Heart right ventricle (tissue), 16 donors: Measurements from ENCODE around the gene PTPN4. TPM values are rescaled to one million over a fixed set of nuclear protein-coding genes. Genes with fewer than 3 reads are reported as not detected.
A peak's percentile ranks its signal among the peaks of the same experiment; 100 is the strongest.

Experiments used
- ATAC-seq, 8 donors: fragments of 200-7000 bp; cut with Tn5 transposase; one replicate each; pipeline ENCODE4 v1.9.1; 2020; ENCODE audit warnings: mild to moderate bottlenecking in 8 of 8, moderate library complexity in 8 of 8, moderate number of reproducible peaks in 1 of 8
- DNase-seq, 2 donors: peaks; one replicate each; pipeline ENCODE4 v3.0.0-alpha.2; 2020
- H3K27ac ChIP-seq, 10 donors: fragments of 200-600 bp; sonication (generic) in 2 of 10; one replicate each; pipeline versions ENCODE4 v1.5.0 to v1.8.0; 2020 to 2022; ENCODE audit warnings: mild to moderate bottlenecking in 3 of 10
- H3K27me3 ChIP-seq, 7 donors: fragments of 200-600 bp; one replicate each; pipeline ENCODE4 v1.8.0; 2021 to 2022; ENCODE audit warnings: mild to moderate bottlenecking in 2 of 7
- H3K36me3 ChIP-seq, 9 donors: fragments of 200-600 bp; sonication (generic) in 1 of 9; one replicate each; pipeline versions ENCODE4 v1.5.0 to v1.8.0; 2020 to 2022; ENCODE audit warnings: mild to moderate bottlenecking in 2 of 9
- H3K4me1 ChIP-seq, 9 donors: fragments of 200-600 bp; sonication (generic) in 1 of 9; one replicate each; pipeline versions ENCODE4 v1.5.0 to v1.8.0; 2020 to 2022; ENCODE audit warnings: mild to moderate bottlenecking in 4 of 9
- H3K4me3 ChIP-seq, 10 donors: fragments of 200-600 bp; sonication (generic) in 2 of 10; one replicate each; pipeline versions ENCODE4 v1.5.0 to v1.8.0; 2020 to 2022; ENCODE audit warnings: mild to moderate bottlenecking in 7 of 10, moderate library complexity in 2 of 10
- H3K9me3 ChIP-seq, 11 donors: fragments of 200-600 bp in 10 of 11; sonication (generic) in 2 of 11; one replicate each; pipeline versions ENCODE4 v1.5.0 to v1.8.0; 2013 to 2022; ENCODE audit warnings: mild to moderate bottlenecking in 2 of 11, control low read depth in 1 of 11, moderate library complexity in 1 of 11
- CTCF ChIP-seq, 9 donors: fragments of 200-600 bp; sonication (generic) in 2 of 9; IDR thresholded peaks; one replicate each; pipeline versions ENCODE4 v1.5.0 to v1.8.0; 2021 to 2022; ENCODE audit warnings: antibody characterized with exemption in 9 of 9, mild to moderate bottlenecking in 5 of 9, moderate library complexity in 1 of 9
- WGBS, 2 donors: extraction: QIAGEN DNeasy Blood & Tissue Kit; methylation state at CpG; one replicate each; pipeline ENCODE4 v1.1.7; 2013; ENCODE audit warnings: inconsistent platforms in 1 of 2; 5-methylcytosine and 5-hydroxymethylcytosine counted together
- intact Hi-C, 10 donors: fragments of 100-400 bp; cut with DNase I; formaldehyde crosslinking; loops; one replicate each; pipeline versions ENCODE4 v1.11.1 to v1.14.2; 2022
- polyA plus RNA-seq, 2 donors: library from polyadenylated mRNA; stranded (reverse); fragments of 200-250 nt; gene quantifications; one replicate each; pipeline ENCODE4 v1.2.3, GENCODE V29; 2013
- total RNA-seq, 10 donors: library from RNA; stranded (reverse); fragmentation: NEBNext Ultra II Directional in 3 of 10; extraction: Animal tissue kit (Norgen Biotek cat#: 25700) in 3 of 10; gene quantifications; one replicate each; pipeline versions ENCODE4 v1.2.1 to v1.2.4, GENCODE V29; 2021 to 2023
- donor health status: Arrhythmogenic right ventricular cardiomyopathy.
- donor health status: ischemic (EF 13 %, LVEDD 7.1; RV severe dilation, severe dysfunction).
- donor health status: healthy with polysubstance abuse.
- donor health status: DM: no; HTN: yes; CAD: no.
- donor health status: DM: no; HTN: no; CAD: no.
- donor health status: ischemic (EF 25% LVEDD 6.9; RV normal size, moderate dysfunction).
- donor health status: ischemic (EF 25% LVEDD 5.7; RV mildly dilated, moderate dysfunction).
- donor health status: healthy.
- donor health status: DM: yes; HTN: yes; CAD: no.
- donor health status: Ischemic cardiomyopathy.
- donor health status: ischemic (EF 35%, LVEDD 5.7; RV mildly dilated, moderate dysfunction).
- donor health status: nonischemic (EF 11% LVEDD 7.7; RV severe dilation, severe dysfunction).
- donor health status: DM: yes; HTN: yes; CAD: no.
- donor health status: PGD.
- donor health status: ischemic (EF 29% LVEDD 5.4; RV normal size, mild dysfunction).
- donor health status: nonischemic (EF 23%, LVEDD 6.1; RV moderate dilation, normal function).

The PTPN4 gene
- total and polyA plus RNA-seq, 12 donors: 2.5 to 56.1 (median 44.7) TPM

GRCh38 chr2:119718501-119719260 lies 41.0 kb upstream of the PTPN4 start:
- Histone ChIP-seq H3K36me3 (no peaks in the 10 kb centered on the region), H3K27me3 (no peaks in the 10 kb centered on the region), H3K4me3 (no peak overlapping the region), H3K4me1 (peaks cover 0 to 16% (median 0%) of the 10 kb centered on the region in 9 donors), H3K27ac (no peak overlapping the region), H3K9me3 (no peaks in the 10 kb centered on the region)
- ATAC-seq: no peak
- intact Hi-C loops: no loop called here
- DNase-seq: no peak
- no peak for TF ChIP-seq CTCF (IDR thresholded peaks at IDR 0.05)
- WGBS, 2 donors: 87 to 88% methylated on average over 12 of the region's 12 CpGs

GRCh38 chr2:119719261-119719627 lies 40.5 kb upstream of the PTPN4 start:
- H3K9me3 ChIP-seq: no peaks in the 10 kb centered on the region
- no peak overlapping the region for H3K27ac ChIP-seq
- peaks cover 0 to 12% (median 0%) of the 10 kb centered on the region in 9 donors for H3K4me1 ChIP-seq
- DNase-seq (no peak), ATAC-seq (no peak)
- H3K36me3 ChIP-seq: no peaks in the 10 kb centered on the region
- 91 to 95% methylated on average over 3 of the region's 3 CpGs for WGBS, 2 donors
- intact Hi-C loops: no loop called here
- H3K4me3 ChIP-seq: no peak overlapping the region
- H3K27me3 ChIP-seq: no peaks in the 10 kb centered on the region
- TF ChIP-seq CTCF (IDR thresholded peaks at IDR 0.05): no peak

GRCh38 chr2:119721043-119721442 lies 38.7 kb upstream of the PTPN4 start:
- DNase-seq (no peak), ATAC-seq (peak in 3 of 8 donors; percentile 8 to 57 (median 37))
- Histone ChIP-seq H3K36me3 (no peaks in the 10 kb centered on the region), H3K4me1 (peaks cover 0 to 6% (median 0%) of the 10 kb centered on the region in 9 donors), H3K9me3 (no peaks in the 10 kb centered on the region), H3K27ac (peak overlapping the region in 2 of 10 donors; percentile 21 to 42), H3K4me3 (no peak overlapping the region), H3K27me3 (no peaks in the 10 kb centered on the region)
- TF ChIP-seq CTCF (IDR thresholded peaks at IDR 0.05): no peak
- intact Hi-C loops: no loop called here
- WGBS, 2 donors: 89 to 90% methylated on average over 1 of the region's 1 CpG

GRCh38 chr2:119721462-119721861 lies 38.3 kb upstream of the PTPN4 start:
- peaks cover 0 to 6% (median 0%) of the 10 kb centered on the region in 9 donors for H3K4me1 ChIP-seq
- peak in 1 of 2 donors; percentile 20 for DNase-seq
- peak overlapping the region in 4 of 10 donors; percentile 6 to 44 (median 14) for H3K27ac ChIP-seq
- WGBS, 2 donors: 36 to 50% methylated on average over 5 of the region's 5 CpGs
- no peaks in the 10 kb centered on the region for H3K9me3 ChIP-seq
- intact Hi-C loops: no loop called here
- TF ChIP-seq CTCF (IDR thresholded peaks at IDR 0.05): peak in 5 of 9 donors; percentile 10 to 41 (median 29)
- no peaks in the 10 kb centered on the region for H3K36me3 ChIP-seq
- H3K27me3 ChIP-seq: no peaks in the 10 kb centered on the region
- H3K4me3 ChIP-seq: no peak overlapping the region
- ATAC-seq: peak; percentile 72 to 95 (median 88)
